HepG2 (cell line): ENCODE measurements around the gene KISS1. TPM values are rescaled to one million over a fixed set of nuclear protein-coding genes. Genes with fewer than 3 reads are reported as not detected.

Experiments used
- BCL6 ChIP-seq: IDR thresholded peaks from 2 replicates; pipeline ENCODE4 v1.6.1; 2016; ENCODE audit warnings: missing genetic modification reagents, missing compliant biosample characterization
- CHCHD3 ChIP-seq: sonication (generic); formaldehyde crosslinking; IDR thresholded peaks from 2 replicates; pipeline ENCODE4 v1.8.0; 2022; ENCODE audit warnings: mild to moderate bottlenecking, missing genetic modification reagents, moderate library complexity
- GTF3A ChIP-seq: sonication (generic); formaldehyde crosslinking; conservative IDR thresholded peaks from 2 replicates; pipeline ENCODE4 v1.4.0; 2020; ENCODE audit warnings: mild to moderate bottlenecking, missing genetic modification reagents
- RAD51 ChIP-seq: fragments of 450-650 bp; IDR thresholded peaks from 2 replicates; pipeline ENCODE4 v1.6.1; 2016; ENCODE audit warnings: borderline replicate concordance
- SALL1 ChIP-seq: sonication (generic); formaldehyde crosslinking; IDR thresholded peaks from 2 replicates; pipeline ENCODE4 v1.8.0; 2022; ENCODE audit warnings: mild to moderate bottlenecking, missing genetic modification reagents
- ZNF138 ChIP-seq: sonication (generic); formaldehyde crosslinking; IDR thresholded peaks from 2 replicates; pipeline ENCODE4 v1.5.0; 2020; ENCODE audit warnings: mild to moderate bottlenecking, low read depth, missing genetic modification reagents
- ZNF253 ChIP-seq: sonication (generic); formaldehyde crosslinking; IDR thresholded peaks from 2 replicates; pipeline ENCODE4 v1.8.0; 2022; ENCODE audit warnings: mild to moderate bottlenecking, missing genetic modification reagents, borderline replicate concordance
- ZNF772 ChIP-seq: sonication (generic); formaldehyde crosslinking; IDR thresholded peaks from 2 replicates; pipeline ENCODE4 v1.5.0; 2020; ENCODE audit warnings: mild to moderate bottlenecking, missing genetic modification reagents
- ZNF883 ChIP-seq: sonication (generic); formaldehyde crosslinking; IDR thresholded peaks from 2 replicates; pipeline ENCODE4 v1.5.1; 2020; ENCODE audit warnings: mild to moderate bottlenecking, missing genetic modification reagents; ENCODE audit errors: not compliant biosample characterization
- polyA plus RNA-seq, 8 experiments: library from polyadenylated mRNA; depleted of rRNA in 3 of 8; stranded (reverse) in 7 of 8; unstranded in 1 of 8; fragments of >200 nt; fragmentation: Illumina TruSeq in 4 of 8; extraction: Trizol in 4 of 8; gene quantifications; 2 replicates each; pipeline versions ENCODE4 v1.2.1 to v1.2.3, GENCODE V29; 2011 to 2016; ENCODE audit warnings: low read depth in 4 of 8, missing spikeins in 1 of 8, mixed read lengths in 1 of 8; ENCODE audit not compliant: insufficient read depth in 1 of 8
- total RNA-seq, 5 experiments: library from RNA; depleted of rRNA; stranded (reverse); fragments of >200 nt; fragmentation: Illumina TruSeq; extraction: Trizol; gene quantifications; 2 replicates each; pipeline ENCODE4 v1.2.3, GENCODE V29; 2016; ENCODE audit warnings: low read depth in 1 of 5
- TF ChIP-seq, protein P1 (sequence below): sonication (generic); formaldehyde crosslinking; IDR thresholded peaks from 2 replicates; pipeline ENCODE4 v1.9.0; 2022; ENCODE audit warnings: missing genetic modification reagents, mild to moderate bottlenecking, borderline replicate concordance

The KISS1 gene
- total and polyA plus RNA-seq, 2 of the 13 experiments (the other 11 are each of a cell fraction or from before 2014, with no cell fraction given) = 0.24 to 0.80 TPM

DNA sequence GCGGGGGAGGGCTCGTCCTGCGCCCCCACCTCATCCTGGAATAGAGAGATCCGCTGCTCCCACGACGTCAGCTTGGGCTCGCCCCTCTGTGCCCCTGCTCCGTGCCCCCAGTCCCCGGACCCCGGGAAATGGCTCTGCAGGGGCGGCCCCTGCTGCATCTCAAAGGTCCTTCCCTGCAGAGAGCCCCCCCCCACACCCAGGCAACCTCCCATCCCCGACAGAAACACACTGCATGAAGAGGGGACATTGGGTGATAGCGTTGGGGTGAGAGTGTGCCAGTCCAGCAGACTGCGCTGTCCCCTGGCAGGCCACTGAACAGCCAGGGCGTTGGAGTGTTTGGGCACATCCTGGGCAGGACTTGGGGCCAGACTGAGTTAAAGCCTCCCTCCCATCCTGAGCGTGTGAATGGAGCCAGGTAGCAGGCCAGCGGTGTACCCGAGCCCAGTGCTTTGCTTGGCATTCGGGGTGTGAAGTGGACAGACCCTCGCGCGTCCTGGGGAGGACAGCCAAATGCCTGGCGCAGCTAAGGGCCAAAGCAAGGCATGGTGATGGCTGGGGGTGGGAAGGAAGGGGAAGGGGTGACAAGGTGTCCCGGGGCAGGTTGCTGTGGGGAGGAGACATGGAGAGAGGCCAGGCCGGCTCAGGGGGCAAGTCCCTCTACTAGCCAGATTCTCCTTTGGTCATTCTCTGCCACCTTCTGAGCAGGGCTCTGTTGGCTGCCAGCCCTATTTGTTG, 43.8 kb downstream of the KISS1 start (continued):
- TF ChIP-seq ZNF883 (CRISPR knock-in tag) (peak; percentile 36), RAD51 (no peak), ZNF138 (0 out of 2 replicates have a peak, but pooled peaks have one; percentile 16), BCL6 (CRISPR knock-in tag) (no peak), ZNF772 (0 out of 2 replicates have a peak, but pooled peaks have one; percentile 55), SALL1 (CRISPR knock-in tag) (peak; percentile 18; the same call in 1 of the 2 replicates), CHCHD3 (0 out of 2 replicates have a peak, but pooled peaks have one; percentile 35), ZNF253 (no peak), GTF3A (CRISPR knock-in tag) (0 out of 2 replicates have a peak, but pooled peaks have one; percentile 36)
- TF ChIP-seq, protein P1, sequence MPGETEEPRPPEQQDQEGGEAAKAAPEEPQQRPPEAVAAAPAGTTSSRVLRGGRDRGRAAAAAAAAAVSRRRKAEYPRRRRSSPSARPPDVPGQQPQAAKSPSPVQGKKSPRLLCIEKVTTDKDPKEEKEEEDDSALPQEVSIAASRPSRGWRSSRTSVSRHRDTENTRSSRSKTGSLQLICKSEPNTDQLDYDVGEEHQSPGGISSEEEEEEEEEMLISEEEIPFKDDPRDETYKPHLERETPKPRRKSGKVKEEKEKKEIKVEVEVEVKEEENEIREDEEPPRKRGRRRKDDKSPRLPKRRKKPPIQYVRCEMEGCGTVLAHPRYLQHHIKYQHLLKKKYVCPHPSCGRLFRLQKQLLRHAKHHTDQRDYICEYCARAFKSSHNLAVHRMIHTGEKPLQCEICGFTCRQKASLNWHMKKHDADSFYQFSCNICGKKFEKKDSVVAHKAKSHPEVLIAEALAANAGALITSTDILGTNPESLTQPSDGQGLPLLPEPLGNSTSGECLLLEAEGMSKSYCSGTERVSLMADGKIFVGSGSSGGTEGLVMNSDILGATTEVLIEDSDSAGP (CRISPR knock-in tag) = 0 out of 2 replicates have a peak, but pooled peaks have one; percentile 13
